ENCODE measurements around the gene VEPH1. TPM values are rescaled to one million over a fixed set of nuclear protein-coding genes. Genes with fewer than 3 reads are reported as not detected.
A peak's percentile ranks its signal among the peaks of the same experiment; 100 is the strongest.

Gene VEPH1
- total and polyA plus RNA-seq, 3 experiments from 2014 or later, result not detected

DNA sequence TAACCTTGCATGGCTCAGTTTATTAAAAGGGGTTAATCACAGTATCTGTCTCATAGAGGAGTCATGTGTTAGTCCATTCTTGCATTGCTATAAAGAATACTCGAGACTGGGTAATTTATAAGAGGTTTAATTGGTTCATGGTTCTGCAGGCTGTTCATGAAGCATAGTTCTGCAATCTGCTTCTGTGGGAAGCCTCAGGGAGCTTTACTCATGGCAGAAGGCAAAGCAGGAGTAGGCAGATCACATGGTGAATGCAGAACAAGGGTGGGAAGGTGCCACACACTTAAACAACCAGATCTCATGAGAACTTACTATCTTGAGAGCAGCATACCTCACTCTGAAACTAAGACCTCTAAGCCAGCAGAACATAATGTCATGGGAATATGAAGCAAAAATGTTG lies 108.8 kb downstream of the VEPH1 start:
- H3K9me3 ChIP-seq (ENCODE audit: low read length), result no peaks in the 10 kb centered on the region
- no peaks in the 10 kb centered on the region for H3K27me3 ChIP-seq (ENCODE audit: insufficient read depth, low read length, poor library complexity, severe bottlenecking)
- H3K4me3 Mint-ChIP-seq, result no peak overlapping the region
- H3K27ac Mint-ChIP-seq, result no peak overlapping the region
- peaks cover 0 to 7% (median 5%) of the 10 kb centered on the region in 5 donors for H3K9me3 Mint-ChIP-seq
- ChIA-PET CTCF (no interaction called here), POLR2A (no interaction called here)
- no peak overlapping the region for H3K4me3 ChIP-seq (ENCODE audit: low read length)
- no peaks in the 10 kb centered on the region for H3K4me1 Mint-ChIP-seq
- no peaks in the 10 kb centered on the region for H3K4me1 ChIP-seq (ENCODE audit: insufficient read depth, low read length)
- peaks cover 0 to 13% of the 10 kb centered on the region in 2 donors for H3K27me3 Mint-ChIP-seq
- H3K36me3 ChIP-seq (ENCODE audit: insufficient read depth, low read length), result no peaks in the 10 kb centered on the region
- DNase-seq, result no peak
- H3K36me3 Mint-ChIP-seq, result no peaks in the 10 kb centered on the region
- no peak overlapping the region for H3K27ac ChIP-seq (ENCODE audit: low read depth, low read length)

DNA sequence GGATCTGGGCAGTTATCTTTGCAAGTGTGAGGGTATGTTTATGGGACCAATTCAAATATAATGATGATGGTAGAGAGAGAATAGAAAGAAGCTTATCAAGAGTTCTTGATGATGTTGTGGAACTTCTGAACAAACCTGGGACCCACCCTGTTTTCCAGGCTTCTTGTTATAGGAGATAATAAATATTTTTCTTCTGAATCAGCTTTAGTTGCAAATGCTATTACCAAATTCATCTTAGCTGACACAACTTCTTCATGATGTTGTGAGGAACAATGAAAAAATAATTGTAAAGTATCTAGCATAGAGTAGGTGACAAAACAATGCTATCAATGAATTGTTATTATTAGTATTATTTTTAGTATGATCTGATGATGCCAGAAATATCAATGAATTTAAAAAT lies 110.1 kb downstream of the VEPH1 start:
- Histone ChIP-seq H3K36me3 (ENCODE audit: insufficient read depth, low read length) (no peaks in the 10 kb centered on the region), H3K27ac (ENCODE audit: low read depth, low read length) (no peak overlapping the region), H3K4me3 (ENCODE audit: low read length) (no peak overlapping the region), H3K9me3 (ENCODE audit: low read length) (no peaks in the 10 kb centered on the region), H3K27me3 (ENCODE audit: insufficient read depth, low read length, poor library complexity, severe bottlenecking) (no peaks in the 10 kb centered on the region), H3K4me1 (ENCODE audit: insufficient read depth, low read length) (no peaks in the 10 kb centered on the region)
- ChIA-PET CTCF (no interaction called here), POLR2A (no interaction called here)
- peaks cover 0 to 13% of the 10 kb centered on the region in 2 donors for H3K27me3 Mint-ChIP-seq
- no peaks in the 10 kb centered on the region for H3K36me3 Mint-ChIP-seq
- H3K4me3 Mint-ChIP-seq, result no peak overlapping the region
- H3K9me3 Mint-ChIP-seq, result peaks cover 0 to 7% (median 5%) of the 10 kb centered on the region in 5 donors
- peak overlapping the region in 1 of 8 donors; percentile 2 for H3K27ac Mint-ChIP-seq
- H3K4me1 Mint-ChIP-seq, result no peaks in the 10 kb centered on the region
- no peak for DNase-seq

- Histone ChIP-seq H3K27me3 (ENCODE audit: insufficient read depth, low read length, poor library complexity, severe bottlenecking) (no peaks in the 10 kb centered on the region), H3K36me3 (ENCODE audit: insufficient read depth, low read length) (no peaks in the 10 kb centered on the region), H3K27ac (ENCODE audit: low read depth, low read length) (no peak overlapping the region), H3K4me1 (ENCODE audit: insufficient read depth, low read length) (no peaks in the 10 kb centered on the region), H3K4me3 (ENCODE audit: low read length) (no peak overlapping the region), H3K9me3 (ENCODE audit: low read length) (no peaks in the 10 kb centered on the region)
- Mint-ChIP-seq H3K9me3 (peaks cover 0 to 5% (median 2%) of the 10 kb centered on the region in 5 donors), H3K4me1 (no peaks in the 10 kb centered on the region), H3K36me3 (no peaks in the 10 kb centered on the region), H3K4me3 (no peak overlapping the region), H3K27ac (no peak overlapping the region), H3K27me3 (peaks cover 0 to 7% of the 10 kb centered on the region in 2 donors)
- POLR2A ChIA-PET, result no interaction called here
- DNase-seq, result no peak
- CTCF ChIA-PET, result no interaction called here
Observed at GRCh38 chr3:157392104-157392503, 111.1 kb downstream of the VEPH1 start.

GRCh38 chr3:157390713-157391515 lies 112.3 kb downstream of the VEPH1 start:
- Histone ChIP-seq H3K27me3 (ENCODE audit: insufficient read depth, low read length, poor library complexity, severe bottlenecking) (no peaks in the 10 kb centered on the region), H3K4me1 (ENCODE audit: insufficient read depth, low read length) (no peaks in the 10 kb centered on the region), H3K27ac (ENCODE audit: low read depth, low read length) (no peak overlapping the region), H3K9me3 (ENCODE audit: low read length) (no peaks in the 10 kb centered on the region), H3K36me3 (ENCODE audit: insufficient read depth, low read length) (no peaks in the 10 kb centered on the region), H3K4me3 (ENCODE audit: low read length) (no peak overlapping the region)
- Mint-ChIP-seq H3K27ac (no peak overlapping the region), H3K36me3 (no peaks in the 10 kb centered on the region), H3K27me3 (peaks cover 0 to 4% of the 10 kb centered on the region in 2 donors), H3K4me3 (no peak overlapping the region), H3K9me3 (peaks cover 0 to 5% (median 0%) of the 10 kb centered on the region in 5 donors), H3K4me1 (no peaks in the 10 kb centered on the region)
- DNase-seq, result no peak
- ChIA-PET POLR2A (interaction anchor here (0.6 kb wide), 1 partner anchor 1887 kb away, joined by 4 read pairs; no protein-coding TSS in a partner anchor), CTCF (no interaction called here)

GRCh38 chr3:157388976-157389375 lies 114.2 kb downstream of the VEPH1 start:
- POLR2A ChIA-PET, result no interaction called here
- no peak overlapping the region for H3K4me3 Mint-ChIP-seq

DNA sequence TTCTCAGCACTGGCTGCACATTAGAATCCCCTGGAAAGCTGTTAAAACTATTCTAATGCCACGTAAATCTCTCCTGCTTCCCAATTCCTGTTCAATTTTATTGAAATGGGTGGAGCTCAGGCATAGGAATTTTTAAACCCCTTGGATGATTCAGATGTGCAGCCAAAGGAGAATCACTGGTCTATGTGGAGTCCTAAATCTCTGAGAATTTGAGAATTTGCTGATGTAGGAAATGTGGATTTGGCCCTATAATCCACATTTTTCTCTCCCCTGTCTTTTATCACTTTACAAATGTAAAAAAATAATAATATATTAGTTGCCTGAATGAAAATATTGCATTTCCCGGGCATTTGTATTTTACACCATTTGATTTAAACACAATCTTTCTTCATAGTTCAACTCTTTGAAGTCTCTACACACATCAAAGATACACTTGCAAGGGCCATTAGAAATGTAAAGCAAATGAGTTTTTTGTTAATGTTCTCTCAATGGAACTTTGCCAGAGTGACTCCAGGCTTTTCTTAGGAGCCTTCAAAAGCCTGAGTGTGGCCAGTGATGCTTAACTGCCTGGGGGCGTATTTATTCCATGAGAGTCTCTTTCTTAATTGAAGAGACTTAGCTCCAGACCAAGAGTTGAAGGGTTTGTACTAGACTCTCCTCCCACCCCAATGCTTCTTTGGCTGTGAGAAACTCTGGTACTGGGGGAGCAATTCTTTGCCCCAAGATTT lies 115.3 kb downstream of the VEPH1 start:
- POLR2A ChIA-PET, result no interaction called here
- Histone ChIP-seq H3K9me3 (ENCODE audit: low read length) (no peaks in the 10 kb centered on the region), H3K27ac (ENCODE audit: low read depth, low read length) (no peak overlapping the region), H3K4me1 (ENCODE audit: insufficient read depth, low read length) (no peaks in the 10 kb centered on the region), H3K27me3 (ENCODE audit: insufficient read depth, low read length, poor library complexity, severe bottlenecking) (no peaks in the 10 kb centered on the region), H3K4me3 (ENCODE audit: low read length) (no peak overlapping the region), H3K36me3 (ENCODE audit: insufficient read depth, low read length) (no peaks in the 10 kb centered on the region)
- CTCF ChIA-PET, result no interaction called here
- H3K27me3 Mint-ChIP-seq, result peaks cover 0 to 4% of the 10 kb centered on the region in 2 donors
- no peaks in the 10 kb centered on the region for H3K36me3 Mint-ChIP-seq
- no peak overlapping the region for H3K27ac Mint-ChIP-seq
- no peak overlapping the region for H3K4me3 Mint-ChIP-seq
- peaks cover 0 to 5% (median 0%) of the 10 kb centered on the region in 5 donors for H3K9me3 Mint-ChIP-seq
- no peak for DNase-seq
- H3K4me1 Mint-ChIP-seq, result no peaks in the 10 kb centered on the region

More at GRCh38 chr3:157388976-157389375, 114.2 kb downstream of the VEPH1 start:
- Histone ChIP-seq H3K4me1 (ENCODE audit: insufficient read depth, low read length) (no peaks in the 10 kb centered on the region), H3K27ac (ENCODE audit: low read depth, low read length) (no peak overlapping the region), H3K9me3 (ENCODE audit: low read length) (no peaks in the 10 kb centered on the region), H3K4me3 (ENCODE audit: low read length) (no peak overlapping the region), H3K27me3 (ENCODE audit: insufficient read depth, low read length, poor library complexity, severe bottlenecking) (no peaks in the 10 kb centered on the region), H3K36me3 (ENCODE audit: insufficient read depth, low read length) (no peaks in the 10 kb centered on the region)
- CTCF ChIA-PET, result no interaction called here
- Mint-ChIP-seq H3K9me3 (peaks cover 0 to 5% (median 0%) of the 10 kb centered on the region in 5 donors), H3K27me3 (peaks cover 0 to 4% of the 10 kb centered on the region in 2 donors), H3K4me1 (no peaks in the 10 kb centered on the region), H3K27ac (no peak overlapping the region), H3K36me3 (no peaks in the 10 kb centered on the region)
- DNase-seq, result no peak

- no peak overlapping the region for H3K4me3 ChIP-seq (ENCODE audit: low read length)
- no peak overlapping the region for H3K27ac ChIP-seq (ENCODE audit: low read depth, low read length)
- Mint-ChIP-seq H3K9me3 (no peaks in the 10 kb centered on the region), H3K4me3 (no peak overlapping the region), H3K27ac (no peak overlapping the region), H3K36me3 (peaks cover 0 to 5% (median 2%) of the 10 kb centered on the region in 3 donors), H3K4me1 (no peaks in the 10 kb centered on the region), H3K27me3 (peaks cover 3 to 4% of the 10 kb centered on the region in 2 donors)
- H3K9me3 ChIP-seq (ENCODE audit: low read length), result no peaks in the 10 kb centered on the region
- no peak for DNase-seq
- no peaks in the 10 kb centered on the region for H3K27me3 ChIP-seq (ENCODE audit: insufficient read depth, low read length, poor library complexity, severe bottlenecking)
- ChIA-PET POLR2A (no interaction called here), CTCF (no interaction called here)
- H3K4me1 ChIP-seq (ENCODE audit: insufficient read depth, low read length), result no peaks in the 10 kb centered on the region
- no peaks in the 10 kb centered on the region for H3K36me3 ChIP-seq (ENCODE audit: insufficient read depth, low read length)
Observed at GRCh38 chr3:157384491-157384890, 118.7 kb downstream of the VEPH1 start.

DNA sequence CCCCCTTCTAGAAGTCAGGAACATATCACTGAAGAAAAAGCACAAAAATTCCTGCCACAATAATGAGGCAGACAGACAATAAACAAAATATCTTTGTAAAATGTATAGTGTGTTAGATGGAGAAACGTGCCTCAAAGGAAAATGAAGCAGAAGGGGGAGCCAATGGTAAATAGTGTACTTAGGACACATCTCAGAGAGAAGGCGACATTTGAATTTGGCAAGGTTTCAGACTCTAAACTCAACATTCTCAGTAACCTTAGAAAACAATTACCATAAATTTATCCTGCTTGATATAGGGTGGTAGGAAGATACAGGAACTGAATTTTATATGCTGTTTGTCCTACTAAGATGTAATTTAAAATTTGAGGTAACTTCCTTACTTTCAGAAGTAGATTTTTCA lies 119.2 kb downstream of the VEPH1 start:
- Histone ChIP-seq H3K4me3 (ENCODE audit: low read length) (no peak overlapping the region), H3K27ac (ENCODE audit: low read depth, low read length) (no peak overlapping the region), H3K4me1 (ENCODE audit: insufficient read depth, low read length) (no peaks in the 10 kb centered on the region), H3K9me3 (ENCODE audit: low read length) (no peaks in the 10 kb centered on the region), H3K27me3 (ENCODE audit: insufficient read depth, low read length, poor library complexity, severe bottlenecking) (no peaks in the 10 kb centered on the region), H3K36me3 (ENCODE audit: insufficient read depth, low read length) (no peaks in the 10 kb centered on the region)
- ChIA-PET CTCF (no interaction called here), POLR2A (no interaction called here)
- Mint-ChIP-seq H3K27ac (no peak overlapping the region), H3K4me3 (no peak overlapping the region), H3K36me3 (peaks cover 0 to 5% (median 2%) of the 10 kb centered on the region in 3 donors), H3K4me1 (no peaks in the 10 kb centered on the region), H3K9me3 (no peaks in the 10 kb centered on the region), H3K27me3 (peaks cover 3 to 4% of the 10 kb centered on the region in 2 donors)
- DNase-seq, result no peak

Measured in CD8-positive, alpha-beta memory T cell (primary cell).